Measurements from ENCODE around the gene TOM1L2. TPM values are rescaled to one million over a fixed set of nuclear protein-coding genes. Genes with fewer than 3 reads are reported as not detected.
A peak's percentile ranks its signal among the peaks of the same experiment; 100 is the strongest.
"Not testable (repeated sequence)": the region's sequence is repeated elsewhere in the genome, so short reads cannot be mapped to it uniquely, and the experiment has no call there.

Gene TOM1L2
- total RNA-seq, 1 donor from 2014 or later = 78.3 TPM

DNA sequence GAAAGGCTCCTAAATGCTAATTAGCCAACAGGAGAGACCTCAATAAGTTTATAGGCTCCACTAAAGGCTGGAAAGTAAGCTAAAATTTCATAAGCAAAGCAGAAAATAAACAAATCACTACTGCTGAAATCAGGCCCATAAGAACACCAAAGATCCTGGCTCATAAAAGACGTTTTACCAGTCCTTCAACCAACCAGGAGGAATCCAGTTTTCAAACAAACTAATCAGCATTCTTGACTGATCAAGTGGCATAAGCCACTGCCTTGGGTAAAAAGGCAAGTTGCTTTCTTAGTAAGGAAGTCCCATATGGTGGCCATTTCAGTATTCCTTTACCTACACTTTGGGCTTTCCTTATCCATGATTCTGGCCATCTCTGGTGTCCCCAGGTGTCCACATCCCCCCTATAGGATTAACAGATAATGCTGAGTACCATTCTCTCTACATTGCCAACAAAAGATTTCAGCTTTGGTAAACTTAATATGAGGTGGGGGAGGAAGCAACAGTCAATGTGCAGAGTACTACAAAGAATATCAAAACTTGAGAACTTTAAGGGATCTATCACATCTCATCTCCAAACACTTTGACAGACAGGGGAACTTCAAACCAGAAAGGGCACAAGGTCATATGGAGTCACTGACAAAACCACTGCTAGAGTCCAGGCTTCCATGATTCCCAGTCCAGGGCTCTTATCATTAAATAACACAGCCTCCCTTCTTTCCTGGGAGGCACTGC, 1.3 kb downstream of the TOM1L2 start:
- peak; percentile 22 for ATAC-seq

GRCh38 chr17:17966399-17966798, 5.8 kb downstream of the TOM1L2 start:
- no peak for ATAC-seq

GRCh38 chr17:17965152-17965721, 7.0 kb downstream of the TOM1L2 start:
- no peak for ATAC-seq

GRCh38 chr17:17964710-17965109, 7.5 kb downstream of the TOM1L2 start:
- ATAC-seq = no peak

DNA sequence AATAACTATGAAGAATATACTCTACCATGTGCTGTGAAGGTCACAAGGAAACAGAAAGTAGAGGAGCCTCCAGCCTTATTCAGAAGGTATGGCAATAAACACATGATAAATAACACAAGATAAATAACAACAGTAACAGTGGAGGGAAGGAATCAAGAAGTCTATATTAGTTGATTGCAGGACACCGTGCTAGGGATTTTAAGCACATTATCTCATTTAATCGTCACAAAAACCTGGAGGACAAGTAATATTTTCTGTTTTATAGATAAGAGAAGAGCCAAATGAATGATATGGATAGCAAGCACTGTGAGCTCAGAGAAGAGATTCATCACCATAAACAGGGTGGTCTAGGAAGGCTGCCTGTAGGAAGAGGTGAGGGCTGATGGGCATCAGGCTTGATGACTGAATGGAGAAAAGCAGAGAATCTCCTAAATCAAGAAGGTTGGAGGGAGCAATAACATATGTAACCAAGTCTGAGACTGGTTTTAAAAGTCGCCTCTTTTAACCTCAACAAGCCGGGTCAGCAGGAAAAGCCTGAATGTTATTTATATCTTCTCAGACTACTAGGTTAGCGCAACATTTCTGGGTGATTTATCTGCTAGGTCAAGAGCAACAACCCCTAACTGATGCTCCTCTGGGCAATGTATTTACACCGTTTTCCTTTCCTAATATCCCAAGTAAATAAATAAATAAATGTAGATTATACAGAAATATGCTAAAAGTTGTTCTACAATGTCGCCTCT, 8.3 kb downstream of the TOM1L2 start:
- ATAC-seq = peak; percentile 18

DNA sequence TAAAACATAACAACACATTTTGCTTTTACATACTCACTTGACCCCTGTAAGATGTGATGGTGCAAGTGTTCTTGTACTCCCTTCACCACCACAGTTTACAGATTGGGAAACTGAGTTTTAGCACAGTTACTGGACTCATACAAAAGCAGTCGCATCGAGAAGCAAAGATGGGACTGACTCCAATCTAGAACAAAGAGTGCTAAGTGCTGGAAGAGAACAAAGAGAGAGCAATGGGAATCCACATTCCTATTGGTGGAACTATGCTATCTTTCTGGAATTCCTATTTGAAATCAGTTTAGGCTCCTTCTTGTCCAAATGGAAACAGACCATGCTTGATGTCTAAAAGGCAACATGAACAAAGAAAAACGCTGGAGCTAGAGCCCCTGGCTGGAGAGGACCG, 9.1 kb downstream of the TOM1L2 start:
- ATAC-seq = no peak

DNA sequence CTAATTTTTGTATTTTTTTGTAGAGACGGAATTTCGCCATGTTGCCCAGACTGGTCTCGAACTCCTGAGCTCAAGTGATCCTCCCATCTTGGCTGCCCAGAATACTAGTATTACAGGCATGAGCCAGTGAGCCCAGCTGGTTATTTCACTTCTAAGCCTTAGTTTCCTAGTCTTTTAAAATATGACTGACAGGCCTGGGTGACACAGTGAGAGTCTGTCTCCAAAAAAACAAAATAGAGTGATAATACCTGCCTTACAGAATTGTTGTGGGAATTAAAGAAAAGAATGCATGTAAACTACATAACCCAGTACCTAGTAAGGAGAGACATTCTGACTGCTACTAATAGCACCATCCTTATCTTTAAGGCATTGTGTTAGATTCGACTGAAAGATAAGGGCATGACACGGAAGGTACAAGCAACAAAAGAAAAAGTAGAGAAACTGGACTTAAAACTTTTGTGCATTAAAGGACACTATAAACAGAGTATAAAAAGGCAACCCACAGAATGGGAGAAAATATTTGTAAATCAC, 11.6 kb downstream of the TOM1L2 start:
- ATAC-seq = peak; percentile 24

- ATAC-seq = no peak
These were observed 12.5 kb downstream of the TOM1L2 start for GRCh38 chr17:17959520-17960361.

GRCh38 chr17:17958982-17959381, 13.2 kb downstream of the TOM1L2 start:
- no peak for ATAC-seq

DNA sequence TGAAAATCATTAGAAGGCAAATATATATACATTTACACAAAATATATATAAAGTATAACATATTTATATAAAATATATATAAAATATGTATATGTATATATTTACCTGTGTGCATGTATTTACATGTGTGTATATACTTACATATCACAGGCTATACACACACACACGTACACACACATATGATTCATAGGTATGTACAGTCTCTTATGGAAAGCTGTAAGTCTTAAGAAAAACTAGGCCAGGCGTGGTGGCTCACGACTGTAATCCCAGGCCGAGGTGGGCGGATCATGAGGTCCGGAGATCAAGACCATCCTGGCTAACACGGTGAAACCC, 14.7 kb downstream of the TOM1L2 start:
- ATAC-seq = peak; percentile 71

- not testable (repeated sequence) for ATAC-seq
These were observed 16.3 kb downstream of the TOM1L2 start for GRCh38 chr17:17955790-17956341.

DNA sequence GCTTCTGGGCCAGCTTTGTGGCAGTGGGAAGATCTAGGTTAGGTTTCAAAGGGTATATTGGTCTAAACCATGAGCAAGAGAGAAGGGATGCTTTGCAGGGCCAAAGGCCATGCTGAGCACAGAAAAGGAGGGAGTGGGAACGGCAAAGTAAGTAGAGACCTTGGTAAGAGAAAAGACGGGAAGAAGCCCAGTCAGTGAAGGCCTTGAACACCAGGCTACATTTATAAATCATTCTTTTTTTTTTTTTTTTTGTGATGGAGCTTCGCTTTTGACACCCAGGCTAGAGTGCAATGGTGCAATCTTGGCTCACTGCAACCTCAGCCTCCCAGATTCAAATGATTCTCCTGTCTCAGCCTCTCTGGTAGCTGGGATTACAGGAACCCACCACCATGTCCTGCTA, 18.1 kb downstream of the TOM1L2 start:
- no peak for ATAC-seq

DNA sequence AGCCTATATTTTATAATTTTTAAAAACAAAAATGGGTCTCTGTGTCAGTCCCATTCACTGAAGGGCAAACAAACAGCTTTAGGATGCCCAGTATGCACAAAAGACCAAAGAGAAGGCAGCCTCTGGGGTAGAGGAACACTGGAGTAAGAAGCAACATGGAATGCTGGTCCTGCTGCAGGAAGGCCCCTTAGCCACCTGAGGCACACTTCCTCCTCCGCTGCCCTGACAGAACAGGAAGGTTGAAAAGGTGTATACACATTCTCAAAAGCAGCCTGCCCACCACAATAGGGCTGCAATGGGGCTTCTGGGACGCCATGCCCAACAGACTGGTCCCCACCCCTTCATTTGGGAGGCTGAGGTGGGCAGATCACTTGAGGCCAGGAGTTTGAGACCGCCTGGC, 19.5 kb downstream of the TOM1L2 start:
- ATAC-seq = no peak

GRCh38 chr17:17951524-17951923, 20.7 kb downstream of the TOM1L2 start:
- ATAC-seq = peak; percentile 34

GRCh38 chr17:17950806-17951205, 21.4 kb downstream of the TOM1L2 start:
- peak; percentile 72 for ATAC-seq

DNA sequence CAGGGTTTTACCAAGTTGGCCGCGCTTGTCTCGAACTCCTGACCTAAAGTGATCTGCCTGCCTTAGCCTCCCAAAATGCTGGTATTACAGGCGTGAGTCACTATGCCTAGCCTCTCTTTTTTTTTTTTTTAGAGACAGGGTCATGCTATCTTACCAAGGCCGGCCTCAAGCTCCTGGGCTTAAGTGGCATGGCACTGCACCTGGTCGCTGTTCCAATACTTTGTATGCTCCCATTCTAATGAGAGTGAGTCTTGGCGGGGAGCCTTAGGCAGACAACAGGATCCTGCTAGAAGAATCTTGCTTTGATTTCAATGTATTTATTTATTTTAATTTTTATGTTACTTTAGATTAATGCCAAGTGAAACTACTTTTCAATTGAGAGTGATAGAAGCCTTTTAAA, 21.9 kb downstream of the TOM1L2 start:
- peak; percentile 21 for ATAC-seq

- ATAC-seq = peak; percentile 74
These were observed 24.2 kb downstream of the TOM1L2 start for GRCh38 chr17:17947966-17948365.

- no peak for ATAC-seq
These were observed 24.9 kb downstream of the TOM1L2 start for GRCh38 chr17:17947309-17947708.

- no peak for ATAC-seq
These were observed 26.1 kb downstream of the TOM1L2 start for GRCh38 chr17:17946093-17946492.

- no peak for ATAC-seq
These were observed 27.5 kb downstream of the TOM1L2 start for GRCh38 chr17:17944743-17945142.

DNA sequence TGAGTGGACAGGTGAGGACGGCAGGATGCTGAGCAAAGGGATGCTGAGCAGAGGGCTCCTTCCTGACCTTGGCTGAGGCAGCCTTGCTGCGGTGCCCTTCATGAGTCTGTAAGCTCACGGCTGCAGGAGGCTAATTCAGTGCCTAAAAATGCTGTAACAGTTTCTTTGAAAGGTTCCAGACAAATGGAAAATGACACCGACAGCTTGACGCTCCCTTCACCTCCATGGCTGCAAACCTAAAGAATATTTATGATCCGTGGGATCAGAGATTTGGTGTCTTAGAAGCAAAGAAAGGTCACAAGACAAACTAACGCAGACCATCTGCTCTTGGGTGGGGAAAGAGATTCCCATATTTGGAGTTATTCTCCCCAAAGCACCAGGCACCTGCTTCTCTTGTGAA, 28.0 kb downstream of the TOM1L2 start:
- no peak for ATAC-seq

GRCh38 chr17:17943281-17943984, 28.8 kb downstream of the TOM1L2 start:
- ATAC-seq = no peak

Data from esophagus mucosa (tissue), 1 donor.